GM18870 (cell line): ENCODE results near the gene MRM2.

ENCODE experiments used
- ATAC-seq: cut with Tn5 transposase; IDR thresholded peaks from one replicate; pipeline ENCODE4 v1.9.1; 2021; ENCODE audit warnings: moderate library complexity; ENCODE audit not compliant: unreplicated experiment

The MRM2 gene

GRCh38 chr7:2249744-2250323 lies 7.8 kb upstream of the MRM2 start:
- no peak for ATAC-seq

DNA sequence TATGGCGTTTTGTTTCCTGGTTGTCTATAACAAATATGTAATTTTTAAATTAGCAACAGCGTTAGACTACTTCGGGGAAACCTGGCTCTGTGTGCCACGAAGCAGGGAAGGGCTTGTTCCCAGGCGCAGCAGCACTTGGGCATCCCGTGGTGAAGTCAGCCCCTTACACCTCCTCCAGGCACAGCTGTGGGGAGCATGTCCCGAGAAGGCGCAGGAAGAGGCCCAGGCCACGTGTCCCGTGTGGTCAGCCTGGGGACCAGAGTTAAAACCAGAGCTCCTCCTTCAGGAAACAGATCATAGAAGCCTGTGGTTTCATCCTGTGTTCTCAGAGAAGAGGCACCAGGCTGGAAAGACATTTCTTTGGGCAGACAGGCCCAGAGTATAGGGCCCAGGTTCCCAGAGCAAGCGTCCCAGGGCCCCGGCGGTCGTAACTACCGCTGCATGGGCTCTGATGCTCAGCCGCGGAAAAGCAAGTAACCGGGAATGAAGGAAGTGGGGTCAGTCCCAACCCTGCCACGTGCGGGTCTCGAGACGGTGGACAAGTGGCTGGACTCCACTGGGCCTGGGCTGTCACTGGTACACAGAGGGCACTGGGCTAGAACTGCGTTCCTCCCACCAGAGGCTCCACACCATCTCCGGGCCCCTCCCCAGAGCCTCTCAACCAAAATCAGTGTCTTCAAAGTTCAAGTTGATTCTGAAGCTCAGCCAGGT lies 7.1 kb upstream of the MRM2 start:
- no peak for ATAC-seq

DNA sequence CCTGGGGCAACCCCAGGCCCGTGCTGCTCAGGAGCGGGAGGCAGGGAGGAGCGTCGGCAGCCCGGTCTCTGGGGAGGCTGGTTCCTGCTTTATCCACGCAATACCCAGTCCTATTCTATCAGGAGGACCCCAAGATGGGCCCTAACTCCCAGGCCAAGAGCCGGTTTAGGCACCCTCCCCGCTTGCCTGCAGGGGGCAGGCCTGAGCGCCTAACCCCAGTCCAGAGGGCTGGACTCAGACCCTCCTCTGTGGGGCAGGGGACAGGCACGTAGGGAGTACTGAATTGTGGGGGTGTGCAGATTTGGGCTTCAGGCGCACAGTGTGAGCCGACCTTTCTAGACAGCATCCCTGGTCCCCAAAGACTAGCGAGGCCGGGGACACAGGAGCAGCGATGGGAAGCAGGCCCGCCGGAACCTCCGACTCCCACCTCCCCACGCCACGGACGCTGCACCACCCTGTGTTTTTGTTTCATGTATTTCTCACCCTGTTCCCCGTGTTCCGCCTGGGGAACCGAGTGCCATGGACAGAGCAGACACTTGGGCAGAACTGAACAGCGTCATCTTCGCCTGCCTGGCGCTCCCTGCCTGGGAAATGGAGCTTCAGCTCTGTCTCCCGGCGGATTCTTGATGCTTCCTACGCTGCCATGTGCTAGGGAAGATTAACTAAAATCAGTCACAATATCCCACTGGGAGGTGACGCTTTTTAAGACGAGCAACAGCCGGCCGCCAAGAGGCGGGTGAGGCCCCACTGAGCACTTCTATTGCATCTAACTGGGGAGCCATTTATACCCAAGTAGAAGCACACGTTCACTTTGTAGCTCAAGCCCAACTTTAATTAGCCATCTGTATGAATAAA lies 5.4 kb upstream of the MRM2 start:
- ATAC-seq = no peak

- ATAC-seq = no peak
Measured at GRCh38 chr7:2245883-2246675, 4.1 kb upstream of the MRM2 start.

DNA sequence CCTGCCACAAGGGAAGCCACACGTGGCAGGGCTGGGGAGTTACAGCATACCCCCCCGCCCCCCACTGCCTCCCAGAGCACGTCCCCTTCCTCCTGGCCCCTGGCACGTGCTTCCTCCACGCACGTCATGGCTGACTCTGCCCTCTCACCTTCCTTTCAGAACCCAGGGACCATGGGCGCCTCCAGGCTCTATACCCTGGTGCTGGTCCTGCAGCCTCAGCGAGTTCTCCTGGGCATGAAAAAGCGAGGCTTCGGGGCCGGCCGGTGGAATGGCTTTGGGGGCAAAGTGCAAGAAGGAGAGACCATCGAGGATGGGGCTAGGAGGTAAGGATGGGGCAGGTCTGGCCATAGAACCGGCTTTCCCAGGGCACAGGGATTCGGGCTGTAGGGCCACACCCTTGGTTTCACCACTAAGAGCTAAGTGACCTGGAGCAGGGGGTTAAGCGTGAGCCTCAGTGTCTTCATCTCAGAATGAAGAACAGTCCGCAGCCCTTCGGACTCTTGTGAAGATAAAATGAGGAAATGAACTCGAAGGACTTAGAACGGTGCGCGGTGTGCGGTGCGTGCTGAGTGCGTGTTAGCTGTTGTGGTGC lies 2.5 kb upstream of the MRM2 start:
- no peak for ATAC-seq

DNA sequence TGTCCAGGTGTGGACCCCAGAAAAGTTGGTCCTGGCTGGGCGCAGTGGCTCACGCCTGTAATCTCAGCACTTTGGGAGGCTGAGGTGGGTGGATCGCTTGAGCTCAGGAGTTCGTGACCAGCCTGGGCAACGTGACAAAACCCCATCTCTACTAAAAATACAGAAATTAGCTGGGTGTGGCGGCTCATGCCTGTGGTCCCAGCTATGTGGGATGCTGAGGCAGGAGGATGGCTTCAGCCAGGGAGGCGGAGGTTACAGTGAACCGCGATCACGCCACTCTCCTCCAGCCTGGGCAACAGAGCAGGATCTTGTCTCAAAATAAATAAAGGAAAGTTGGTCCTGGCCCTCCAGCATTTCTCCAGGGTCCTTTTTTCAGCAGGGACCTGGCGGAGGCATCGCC lies 1.5 kb upstream of the MRM2 start:
- no peak for ATAC-seq

- no peak for ATAC-seq
Measured at GRCh38 chr7:2242541-2243429, 780 bp upstream of the MRM2 start.

GRCh38 chr7:2239242-2239641 lies 2.8 kb downstream of the MRM2 start:
- no peak for ATAC-seq

- peak; percentile 72 for ATAC-seq
Measured at GRCh38 chr7:2237109-2237602, 4.8 kb downstream of the MRM2 start.

GRCh38 chr7:2233926-2234325 lies 8.1 kb downstream of the MRM2 start:
- ATAC-seq = no peak

GRCh38 chr7:2232766-2233520 lies 9.1 kb downstream of the MRM2 start, which contains the start of gene MAD1L1:
Gene MAD1L1 (minus strand): TSS chr7:2232945. CDS start chr7:2230133, 2,812 bp downstream.
- peak; percentile 46 for ATAC-seq

DNA sequence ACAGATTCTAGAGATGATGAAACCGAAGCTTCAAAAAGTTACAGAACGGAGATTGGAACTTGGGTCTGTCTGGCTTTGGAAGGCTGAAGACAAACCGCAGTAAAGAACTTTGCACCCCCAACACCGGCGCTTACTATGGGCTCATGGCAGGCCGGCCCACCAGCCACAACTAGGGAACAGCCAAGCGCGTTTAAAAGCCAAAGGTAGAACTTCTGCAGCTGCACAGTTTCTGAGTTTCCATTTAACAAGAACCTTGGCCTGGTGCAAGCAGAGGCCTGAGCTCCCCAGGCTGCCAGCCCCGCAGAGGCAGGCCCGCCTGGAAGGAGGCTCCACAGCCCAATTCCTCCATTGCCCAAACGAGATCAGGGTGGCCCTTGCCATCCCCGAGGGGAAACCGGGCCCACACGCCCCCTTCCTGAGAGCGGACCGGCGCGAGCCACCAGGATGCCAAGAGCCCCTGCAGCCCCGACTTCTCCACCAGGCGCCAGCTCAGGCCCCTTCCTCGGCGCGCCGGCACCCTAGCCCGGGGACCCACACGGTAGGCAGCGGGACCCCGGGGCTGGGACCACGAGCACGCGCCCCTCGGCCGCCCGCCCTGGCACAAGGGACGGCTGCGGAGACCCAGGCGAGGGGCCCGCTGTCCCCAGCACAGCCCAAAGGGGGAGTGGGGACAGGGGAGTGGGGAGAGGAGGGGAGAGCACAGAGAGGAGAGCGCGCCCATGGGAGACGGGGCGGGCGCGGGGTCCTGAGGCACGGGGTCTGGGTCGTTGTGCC lies 9.8 kb downstream of the MRM2 start:
- no peak for ATAC-seq

DNA sequence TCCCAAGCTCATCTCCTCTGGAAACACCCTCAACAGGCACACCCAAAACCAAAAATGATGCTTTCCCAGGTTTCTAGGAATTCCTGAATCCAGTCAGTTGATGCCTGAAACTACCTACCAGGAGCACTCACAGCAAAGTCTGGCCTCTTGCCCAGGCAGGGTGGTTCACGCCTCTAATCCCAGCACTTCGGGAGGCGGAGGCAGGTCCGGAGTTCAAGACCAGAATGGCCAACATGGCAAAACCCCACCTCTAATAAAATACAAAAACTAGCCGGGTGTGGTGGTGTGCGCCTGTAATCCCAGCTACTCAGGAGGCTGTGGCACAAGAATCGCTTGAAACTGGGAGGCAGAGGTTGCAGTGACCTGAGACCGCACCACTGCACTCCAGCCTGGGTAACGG lies 11.1 kb downstream of the MRM2 start:
- ATAC-seq = no peak

DNA sequence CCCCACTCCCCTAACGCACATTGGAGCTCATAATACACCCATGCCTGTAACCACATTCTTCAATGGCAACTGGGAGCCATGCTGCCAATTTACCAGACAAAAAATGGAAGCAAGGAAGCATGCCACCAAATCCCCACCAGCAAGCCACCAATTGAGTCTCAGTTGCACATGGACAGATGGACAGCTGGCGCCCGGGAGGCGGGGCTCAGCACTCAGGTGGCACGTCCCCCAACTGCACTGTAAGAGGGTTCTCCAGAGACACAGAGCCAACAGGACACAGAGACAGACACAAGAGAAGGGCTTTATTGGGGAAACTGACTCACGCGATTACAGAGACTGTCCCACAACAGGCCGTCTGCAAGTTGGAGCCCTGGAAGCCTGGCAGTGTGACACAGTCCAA lies 11.8 kb downstream of the MRM2 start:
- ATAC-seq = no peak

GRCh38 chr7:2229467-2229866 lies 12.5 kb downstream of the MRM2 start:
- ATAC-seq = no peak

- no peak for ATAC-seq
Measured at GRCh38 chr7:2228921-2229320, 13.1 kb downstream of the MRM2 start.

GRCh38 chr7:2227699-2228098 lies 14.3 kb downstream of the MRM2 start:
- ATAC-seq = no peak

DNA sequence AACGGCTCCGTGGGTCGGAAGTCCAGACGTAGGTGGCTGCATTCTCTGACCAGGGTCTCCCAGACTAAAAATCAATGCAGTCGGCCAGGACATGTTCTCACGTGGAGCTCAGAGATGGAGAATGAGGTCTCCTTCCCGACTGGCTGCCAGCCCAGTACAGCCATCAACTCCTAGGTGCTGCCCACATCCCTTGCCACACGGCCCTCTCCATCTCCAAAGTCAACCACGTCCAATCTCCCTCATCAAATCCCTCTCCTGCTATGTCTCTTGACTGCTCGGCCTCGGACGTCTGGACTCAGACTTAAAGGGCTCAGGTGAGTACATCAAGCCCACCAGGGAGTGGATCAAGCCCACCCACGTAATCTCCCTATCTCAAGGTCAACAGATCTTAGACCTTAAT lies 16.2 kb downstream of the MRM2 start:
- no peak for ATAC-seq
